Nephron (organoid): ENCODE results near the gene GLT1D1.

ENCODE experiments used
- H3K27ac Mint-ChIP-seq, 3 experiments: 2 replicates each; pipeline ENCODE4 v1.8.0; 2020; ENCODE audit warnings: mixed read lengths in 3 of 3, mild to moderate bottlenecking in 2 of 3, moderate library complexity in 1 of 3
- H3K27me3 Mint-ChIP-seq: 2 replicates; pipeline ENCODE4 v1.8.0; 2021; ENCODE audit warnings: low read depth, mild to moderate bottlenecking, moderate library complexity, mixed read lengths
- H3K36me3 Mint-ChIP-seq: 2 replicates; pipeline ENCODE4 v1.8.0; 2020; ENCODE audit warnings: low read depth, mixed read lengths
- H3K4me1 Mint-ChIP-seq: 2 replicates; pipeline ENCODE4 v1.8.0; 2020; ENCODE audit warnings: mixed read lengths
- H3K4me3 Mint-ChIP-seq, 3 experiments: 2 replicates each; pipeline ENCODE4 v1.8.0; 2020; ENCODE audit warnings: mild to moderate bottlenecking in 3 of 3, mixed read lengths in 3 of 3, moderate library complexity in 2 of 3
- H3K9me3 Mint-ChIP-seq: 2 replicates; pipeline ENCODE4 v1.8.0; 2020; ENCODE audit warnings: mixed read lengths
- TF ChIP-seq, protein P1 (sequence below), 3 experiments: fragments of 200-600 bp; sonication (generic); IDR thresholded peaks; one replicate each; pipeline ENCODE4 v1.5.0; 2021; ENCODE audit warnings: antibody characterized with exemption in 3 of 3; ENCODE audit not compliant: unreplicated experiment in 3 of 3

The GLT1D1 gene

DNA sequence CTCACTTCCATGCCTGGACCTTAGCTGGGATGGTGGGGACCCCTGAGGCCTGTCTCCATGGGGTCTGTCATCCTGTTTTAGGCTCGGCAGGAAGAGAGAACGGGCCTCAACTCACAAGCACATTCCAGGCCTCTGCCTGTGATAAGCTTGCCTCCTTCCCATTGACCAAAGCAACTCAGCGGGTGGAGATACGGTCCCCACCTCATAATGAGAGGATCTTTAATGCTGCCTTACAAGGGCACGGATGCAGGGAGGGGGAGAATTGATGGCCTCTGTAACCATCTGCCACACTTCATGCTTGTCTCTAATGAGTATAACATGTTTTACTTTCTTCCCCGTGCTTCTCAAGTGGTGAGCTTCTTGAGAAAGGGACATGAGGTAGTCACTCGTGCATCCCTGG is 50.0 kb downstream of the GLT1D1 start:
- Mint-ChIP-seq H3K27ac (no peak overlapping the region), H3K9me3 (no peaks in the 10 kb centered on the region), H3K27me3 (peaks cover under 1% of the 10 kb centered on the region), H3K4me3 (no peak overlapping the region), H3K36me3 (no peaks in the 10 kb centered on the region), H3K4me1 (no peaks in the 10 kb centered on the region)
- TF ChIP-seq, protein P1, sequence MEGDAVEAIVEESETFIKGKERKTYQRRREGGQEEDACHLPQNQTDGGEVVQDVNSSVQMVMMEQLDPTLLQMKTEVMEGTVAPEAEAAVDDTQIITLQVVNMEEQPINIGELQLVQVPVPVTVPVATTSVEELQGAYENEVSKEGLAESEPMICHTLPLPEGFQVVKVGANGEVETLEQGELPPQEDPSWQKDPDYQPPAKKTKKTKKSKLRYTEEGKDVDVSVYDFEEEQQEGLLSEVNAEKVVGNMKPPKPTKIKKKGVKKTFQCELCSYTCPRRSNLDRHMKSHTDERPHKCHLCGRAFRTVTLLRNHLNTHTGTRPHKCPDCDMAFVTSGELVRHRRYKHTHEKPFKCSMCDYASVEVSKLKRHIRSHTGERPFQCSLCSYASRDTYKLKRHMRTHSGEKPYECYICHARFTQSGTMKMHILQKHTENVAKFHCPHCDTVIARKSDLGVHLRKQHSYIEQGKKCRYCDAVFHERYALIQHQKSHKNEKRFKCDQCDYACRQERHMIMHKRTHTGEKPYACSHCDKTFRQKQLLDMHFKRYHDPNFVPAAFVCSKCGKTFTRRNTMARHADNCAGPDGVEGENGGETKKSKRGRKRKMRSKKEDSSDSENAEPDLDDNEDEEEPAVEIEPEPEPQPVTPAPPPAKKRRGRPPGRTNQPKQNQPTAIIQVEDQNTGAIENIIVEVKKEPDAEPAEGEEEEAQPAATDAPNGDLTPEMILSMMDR (IDR thresholded peaks at IDR 0.05; ENCODE audit: unreplicated experiment in 3 of 3): no peak

DNA sequence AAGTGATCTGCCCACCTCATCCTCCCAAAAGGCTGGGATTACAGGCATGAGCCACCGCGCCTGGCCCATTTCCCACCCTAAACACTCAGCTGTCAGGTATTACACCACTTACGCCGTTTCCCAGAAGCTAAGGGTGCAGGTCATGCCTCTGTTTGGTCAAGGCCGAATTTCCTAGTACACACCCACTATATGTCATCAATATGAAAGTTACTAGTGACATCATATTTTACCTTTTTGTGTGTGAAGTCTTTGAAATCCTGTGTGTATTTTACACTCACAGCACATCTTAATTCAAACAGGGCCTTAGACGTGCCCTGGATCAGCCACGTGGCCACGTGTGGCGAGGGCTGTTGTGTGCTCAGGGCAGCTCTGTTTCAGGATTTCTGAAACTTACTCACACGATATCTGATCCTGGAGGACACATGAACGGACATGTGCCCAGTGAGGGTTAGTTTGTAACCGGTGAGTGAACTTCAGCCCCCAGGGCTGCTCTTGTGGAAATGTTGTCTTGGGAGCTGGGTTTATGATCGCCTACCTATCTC is 51.8 kb downstream of the GLT1D1 start:
- TF ChIP-seq, protein P1 (IDR thresholded peaks at IDR 0.05; ENCODE audit: unreplicated experiment in 3 of 3): no peak
- Mint-ChIP-seq H3K27me3 (no peaks in the 10 kb centered on the region), H3K4me3 (no peak overlapping the region), H3K36me3 (no peaks in the 10 kb centered on the region), H3K27ac (no peak overlapping the region), H3K9me3 (no peaks in the 10 kb centered on the region), H3K4me1 (no peaks in the 10 kb centered on the region)

DNA sequence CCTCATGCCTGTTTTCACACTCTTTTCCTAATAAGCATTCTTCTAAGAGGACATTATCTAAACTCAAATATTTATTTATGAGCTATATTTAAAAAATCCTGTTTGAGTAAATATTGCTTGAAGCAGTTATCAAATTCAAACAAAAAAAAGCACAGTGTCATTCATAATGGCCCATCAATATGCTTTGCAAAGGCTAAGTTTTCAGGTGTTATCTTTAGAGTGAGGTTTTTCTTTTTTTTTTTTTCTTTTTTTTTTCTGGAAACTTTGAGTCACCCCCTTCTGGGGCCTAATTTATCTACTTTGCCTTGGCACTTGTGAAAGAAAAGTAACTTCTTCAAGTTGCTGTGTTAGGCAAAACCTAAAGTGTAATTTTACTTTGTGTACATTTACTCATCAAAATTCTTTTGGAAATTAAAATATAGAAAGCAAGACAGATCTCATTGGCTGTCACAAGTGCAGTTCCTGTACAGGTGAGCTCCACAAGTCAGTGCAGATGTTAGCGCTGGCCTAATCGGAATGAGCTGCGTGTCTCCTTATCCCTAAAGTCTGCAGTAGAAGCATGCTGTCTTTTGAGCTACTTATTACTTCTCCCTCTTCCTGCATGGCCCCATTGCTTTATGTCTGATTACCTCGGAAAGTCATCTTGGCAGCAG is 53.3 kb downstream of the GLT1D1 start:
- H3K4me1 Mint-ChIP-seq: no peaks in the 10 kb centered on the region
- H3K4me3 Mint-ChIP-seq: no peak overlapping the region
- no peaks in the 10 kb centered on the region for H3K36me3 Mint-ChIP-seq
- TF ChIP-seq, protein P1 (IDR thresholded peaks at IDR 0.05; ENCODE audit: unreplicated experiment in 3 of 3): no peak
- H3K27me3 Mint-ChIP-seq: no peaks in the 10 kb centered on the region
- no peaks in the 10 kb centered on the region for H3K9me3 Mint-ChIP-seq
- no peak overlapping the region for H3K27ac Mint-ChIP-seq

DNA sequence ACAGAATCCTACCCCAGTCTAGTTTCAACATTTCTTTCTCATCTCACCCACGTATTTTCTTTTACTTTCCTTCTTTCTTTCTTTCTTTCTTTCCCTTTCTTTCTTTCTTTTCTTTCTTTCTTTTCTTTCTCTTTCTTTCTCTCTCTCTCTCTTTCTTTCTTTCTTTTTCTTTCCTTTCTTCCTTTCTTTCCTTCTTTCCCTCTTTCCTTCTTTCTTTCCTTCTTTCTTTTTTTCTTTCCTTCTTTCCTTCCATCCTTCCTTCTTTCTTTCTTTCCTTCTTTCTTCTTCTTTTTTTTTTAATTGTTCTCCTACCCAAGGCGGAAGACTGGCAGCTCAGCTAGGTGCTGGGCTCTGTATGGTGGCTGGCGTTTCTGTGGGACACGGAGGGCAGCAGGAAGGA is 55.0 kb downstream of the GLT1D1 start:
- TF ChIP-seq, protein P1 (IDR thresholded peaks at IDR 0.05; ENCODE audit: unreplicated experiment in 3 of 3): no peak
- H3K27ac Mint-ChIP-seq: no peak overlapping the region
- no peaks in the 10 kb centered on the region for H3K27me3 Mint-ChIP-seq
- H3K4me1 Mint-ChIP-seq: no peaks in the 10 kb centered on the region
- no peaks in the 10 kb centered on the region for H3K36me3 Mint-ChIP-seq
- H3K9me3 Mint-ChIP-seq: no peaks in the 10 kb centered on the region
- H3K4me3 Mint-ChIP-seq: no peak overlapping the region

DNA sequence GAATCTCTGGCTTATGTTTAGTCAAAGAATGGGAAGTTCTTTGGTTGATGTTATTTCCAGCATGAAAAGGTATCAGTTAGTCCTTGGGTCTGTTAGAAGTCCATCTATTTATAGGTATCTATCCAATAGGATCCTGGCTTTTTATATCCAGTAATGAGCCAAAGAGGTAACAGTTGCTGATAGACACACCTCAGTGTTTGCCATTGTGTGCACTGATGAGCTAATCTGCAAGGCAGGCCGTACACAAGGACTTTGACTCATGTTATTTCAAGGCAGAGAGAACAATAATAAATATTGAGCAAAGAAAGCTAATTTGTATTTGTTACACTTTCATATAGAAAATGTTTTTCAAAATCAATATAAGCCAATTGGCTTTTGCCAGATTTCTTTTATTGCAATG is 56.4 kb downstream of the GLT1D1 start:
- Mint-ChIP-seq H3K4me1 (no peaks in the 10 kb centered on the region), H3K4me3 (no peak overlapping the region), H3K9me3 (no peaks in the 10 kb centered on the region), H3K36me3 (no peaks in the 10 kb centered on the region), H3K27me3 (no peaks in the 10 kb centered on the region), H3K27ac (no peak overlapping the region)
- TF ChIP-seq, protein P1 (IDR thresholded peaks at IDR 0.05; ENCODE audit: unreplicated experiment in 3 of 3): no peak

DNA sequence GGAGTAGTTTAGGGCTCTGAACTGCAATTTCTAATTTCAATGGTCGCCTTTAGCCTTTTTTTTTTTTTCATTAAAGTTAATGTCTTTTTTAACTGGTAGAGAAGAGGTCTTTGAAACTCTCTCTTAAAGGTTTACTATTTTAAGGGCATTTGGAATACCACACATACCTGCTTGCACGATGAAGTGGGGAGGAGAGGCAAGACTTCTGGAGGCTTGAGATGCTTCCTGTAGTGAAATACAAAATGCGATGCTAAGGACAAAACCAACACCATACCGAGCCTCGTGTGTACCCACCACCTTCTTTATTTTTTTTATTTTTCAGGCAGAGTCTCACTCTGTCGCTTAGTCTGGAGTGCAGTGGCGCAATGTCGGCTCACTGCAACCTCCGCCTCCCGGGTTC is 57.4 kb downstream of the GLT1D1 start:
- Mint-ChIP-seq H3K36me3 (no peaks in the 10 kb centered on the region), H3K4me3 (no peak overlapping the region), H3K27me3 (no peaks in the 10 kb centered on the region), H3K4me1 (no peaks in the 10 kb centered on the region), H3K9me3 (no peaks in the 10 kb centered on the region), H3K27ac (no peak overlapping the region)
- TF ChIP-seq, protein P1 (IDR thresholded peaks at IDR 0.05; ENCODE audit: unreplicated experiment in 3 of 3): no peak
